ENCODE results near the gene ADARB2.
"Not testable (repeated sequence)": the region's sequence is repeated elsewhere in the genome, so short reads cannot be mapped to it uniquely, and the experiment has no call there.

- TF ChIP-seq POLR2AphosphoS5, POLR2A, TAF1, POU2F2 (IDR thresholded peaks at IDR 0.05; ENCODE audit: low read depth, low read length): not testable (repeated sequence)
These were observed 510.4 kb downstream of the ADARB2 start for GRCh38 chr10:1226907-1227306.
